K562 (cell line): ENCODE results near the gene SHISA7. TPM values are rescaled to one million over a fixed set of nuclear protein-coding genes. Genes with fewer than 3 reads are reported as not detected.

Source experiments
- ATF6 ChIP-seq: sonication (generic); formaldehyde crosslinking; IDR thresholded peaks from 2 replicates; pipeline ENCODE4 v1.4.0; 2020; ENCODE audit warnings: mild to moderate bottlenecking, missing genetic modification reagents
- BMI1 ChIP-seq: fragments of 150-350 bp; IDR thresholded peaks from 2 replicates; pipeline ENCODE4 v1.6.1; 2014; ENCODE audit warnings: low read length
- CBX8 ChIP-seq: fragments of 200-600 bp; sonication (generic); IDR thresholded peaks from 2 replicates; pipeline ENCODE4 v1.6.1; 2012; ENCODE audit warnings: borderline replicate concordance, mixed run types, low read depth, mild to moderate bottlenecking, moderate library complexity, mixed read lengths, low read length, control low read depth, inconsistent platforms; ENCODE audit not compliant: poor library complexity, severe bottlenecking; ENCODE audit errors: extremely low read depth
- DDX20 ChIP-seq: fragments of 450-650 bp; IDR thresholded peaks from 2 replicates; pipeline ENCODE4 v1.6.1; 2016; ENCODE audit warnings: missing genetic modification characterization, low read depth, mild to moderate bottlenecking, missing compliant biosample characterization, moderate library complexity
- EWSR1 ChIP-seq: fragments of 450-650 bp; IDR thresholded peaks from 2 replicates; pipeline ENCODE4 v1.6.1; 2018; ENCODE audit warnings: borderline replicate concordance, mild to moderate bottlenecking, low read depth, moderate library complexity; ENCODE audit not compliant: partially characterized antibody
- FOXK2 ChIP-seq, 2 experiments: fragments of 450-650 bp; IDR thresholded peaks in 1 of 2; conservative IDR thresholded peaks in 1 of 2; 2 replicates each; pipeline ENCODE4 v1.6.1; 2016; ENCODE audit warnings: low read depth in 2 of 2, mild to moderate bottlenecking in 1 of 2
- JUND ChIP-seq, 2 experiments: IDR thresholded peaks; 2 replicates in 1 of 2; 3 replicates in 1 of 2; pipeline ENCODE4 v1.6.1; 2011; ENCODE audit warnings: borderline replicate concordance in 2 of 2, low read depth in 2 of 2, low read length in 2 of 2, improper control_type of control experiment in 1 of 2, missing biosample characterization in 1 of 2, missing genetic modification characterization in 1 of 2, missing genetic modification reagents in 1 of 2
- KLF10 ChIP-seq: fragments of 250-450 bp; sonication (Bioruptor Pico); IDR thresholded peaks from 2 replicates; pipeline ENCODE4 v1.6.1; 2021; ENCODE audit warnings: matching md5 sums
- MYNN ChIP-seq, 2 experiments: sonication (generic); formaldehyde crosslinking in 1 of 2; IDR thresholded peaks; 2 replicates each; pipeline versions ENCODE4 v1.5.0 to v1.6.1; 2016 to 2020; ENCODE audit warnings: antibody characterized with exemption in 1 of 2, missing genetic modification reagents in 1 of 2
- NCOR1 ChIP-seq: fragments of 450-650 bp; IDR thresholded peaks from 2 replicates; pipeline ENCODE4 v1.6.1; 2016; ENCODE audit warnings: mild to moderate bottlenecking, moderate library complexity
- POLR2AphosphoS2 ChIP-seq: IDR thresholded peaks from 2 replicates; pipeline ENCODE4 v1.6.1; 2012; ENCODE audit warnings: low read length, improper control_type of control experiment
- POLR3G ChIP-seq: IDR thresholded peaks from 2 replicates; pipeline ENCODE4 v1.6.1; 2011; ENCODE audit not compliant: insufficient read length, insufficient replicate concordance; ENCODE audit errors: extremely low read depth
- RBM14 ChIP-seq: fragments of 200-400 bp; formaldehyde crosslinking; IDR thresholded peaks from 2 replicates; pipeline ENCODE4 v1.6.1; 2018; ENCODE audit warnings: low read depth, mild to moderate bottlenecking, low read length, moderate library complexity, borderline replicate concordance; ENCODE audit not compliant: insufficient read depth
- ZBTB40 ChIP-seq, 2 experiments: fragments of 450-650 bp in 1 of 2; sonication (generic) in 1 of 2; formaldehyde crosslinking in 1 of 2; IDR thresholded peaks; 2 replicates each; pipeline versions ENCODE4 v1.7.1 to v1.9.0; 2016 to 2022; ENCODE audit warnings: inconsistent platforms in 1 of 2, mild to moderate bottlenecking in 1 of 2, missing genetic modification reagents in 1 of 2
- ZBTB7A ChIP-seq: IDR thresholded peaks from 2 replicates; pipeline ENCODE4 v1.6.1; 2011; ENCODE audit warnings: low read depth, mild to moderate bottlenecking, low read length, moderate library complexity, borderline replicate concordance; ENCODE audit not compliant: control insufficient read depth
- polyA plus RNA-seq, 8 experiments: library from polyadenylated mRNA; depleted of rRNA in 4 of 8; stranded (reverse) in 5 of 8; unstranded in 3 of 8; fragments of >200 nt; fragmentation: Nextera tagmentation in 2 of 8; fragmentation: Illumina TruSeq in 1 of 8; extraction: Ambion mirVana in 2 of 8; extraction: Trizol in 1 of 8; gene quantifications; 2 replicates each; pipeline versions ENCODE4 v1.2.1 to v1.2.3, GENCODE V29; 2011 to 2014; ENCODE audit warnings: inconsistent platforms in 1 of 8, missing spikeins in 1 of 8
- total RNA-seq, 7 experiments: library from RNA; depleted of rRNA in 6 of 7; stranded (reverse); fragments of >200 nt in 6 of 7; fragmentation: Illumina TruSeq in 2 of 7; extraction: Trizol in 2 of 7; gene quantifications; 2 replicates each; pipeline versions ENCODE4 v1.2.1 to v1.2.3, GENCODE V29; 2011 to 2021; ENCODE audit warnings: low replicate concordance in 1 of 7

SHISA7 gene
- total and polyA plus RNA-seq, 9 of the 15 experiments (the other 6 are each of a cell fraction or from before 2014, with no cell fraction given), result 0.01 to 0.40 (median 0.07) TPM

GRCh38 chr19:55452749-55453346 is 9.7 kb upstream of the SHISA7 start (continued):
- TF ChIP-seq KLF10 (CRISPR knock-in tag) (no peak), EWSR1 (no peak), BMI1 (no peak), NCOR1 (no peak), ZBTB7A (no peak; the same call in 1 of the 2 replicates), MYNN (IDR thresholded peaks at IDR 0.05) (peak; percentile 57; the same call in 1 of the 2 replicates), MYNN (CRISPR knock-in tag; IDR thresholded peaks at IDR 0.05) (no peak), POLR3G (no peak), DDX20 (tag) (no peak), POLR2AphosphoS2 (peak; percentile 92; the same call in 1 of the 2 replicates), CBX8 (no peak), FOXK2 (conservative IDR thresholded peaks at IDR 0.05 in 1 of 2, IDR thresholded peaks at IDR 0.05 in 1 of 2; ENCODE audit: low read depth in 2 of 2) (peak in 1 of 2 experiments; percentile 99; a peak in 2 of 4 replicates), ZBTB40 (IDR thresholded peaks at IDR 0.05) (no peak), ZBTB40 (CRISPR knock-in tag; IDR thresholded peaks at IDR 0.05) (no peak), RBM14 (no peak), JUND (IDR thresholded peaks at IDR 0.05; ENCODE audit: borderline replicate concordance, low read depth, low read length) (peak; percentile 84), JUND (tag; IDR thresholded peaks at IDR 0.05; ENCODE audit: borderline replicate concordance, low read depth, low read length) (no peak), ATF6 (no peak)
